ENCODE data around the gene OR5W2.
"Not testable (repeated sequence)": the region's sequence is repeated elsewhere in the genome, so short reads cannot be mapped to it uniquely, and the experiment has no call there.

The OR5W2 gene

GRCh38 chr11:55914482-55914881 lies at the start of gene OR5W2:
Gene OR5W2 (minus strand): TSS chr11:55914582. CDS start chr11:55914582, 0 bp downstream.
- no peak for DNase-seq

- DNase-seq = no peak
Observed at GRCh38 chr11:55956521-55956920, 42.1 kb upstream of the OR5W2 start.

GRCh38 chr11:55949330-55949729 lies 34.9 kb upstream of the OR5W2 start:
- DNase-seq = no peak

- peak; percentile 13 for DNase-seq
Observed at GRCh38 chr11:55942785-55943392, 28.5 kb upstream of the OR5W2 start.

GRCh38 chr11:55936300-55936699 lies 21.9 kb upstream of the OR5W2 start, which contains the start of gene OR5I1:
Gene OR5I1 (minus strand): TSS chr11:55936400. CDS start chr11:55936400, 0 bp downstream.
- no peak for DNase-seq

GRCh38 chr11:55920537-55920936 lies 6.2 kb upstream of the OR5W2 start:
- DNase-seq = no peak

GRCh38 chr11:55902308-55902707 lies 12.1 kb downstream of the OR5W2 start:
- no peak for DNase-seq

- DNase-seq = no peak
Observed at GRCh38 chr11:55895216-55895615, 19.2 kb downstream of the OR5W2 start.

- not testable (repeated sequence) for DNase-seq
Observed at GRCh38 chr11:55885481-55885880, 28.9 kb downstream of the OR5W2 start.

GRCh38 chr11:55884995-55885394 lies 29.4 kb downstream of the OR5W2 start:
- not testable (repeated sequence) for DNase-seq

GRCh38 chr11:55882997-55883396 lies 31.4 kb downstream of the OR5W2 start, which contains the start of gene TRIM51:
Gene TRIM51 (plus strand): TSS chr11:55883297. CDS start chr11:55885429, 2,132 bp downstream.
- DNase-seq = not testable (repeated sequence)

GRCh38 chr11:55873146-55873545 lies 41.2 kb downstream of the OR5W2 start:
- not testable (repeated sequence) for DNase-seq

- DNase-seq = not testable (repeated sequence)
Observed at GRCh38 chr11:55872731-55873130, 41.7 kb downstream of the OR5W2 start.

- DNase-seq = not testable (repeated sequence)
Observed at GRCh38 chr11:55867354-55867753, 47.0 kb downstream of the OR5W2 start.

All from activated CD4-positive, alpha-beta T cell treated with anti-CD3 and anti-CD28 coated beads, Interleukin-2, Interleukin-6, amounts not matched to agents 100 ng/mL and 50 ng/mL, durations not matched to agents 16 hours and 8 hours (primary cell).